IMR-90 (cell line): Measurements from ENCODE around the gene SLC30A1. TPM values are rescaled to one million over a fixed set of nuclear protein-coding genes. Genes with fewer than 3 reads are reported as not detected.
A peak's percentile ranks its signal among the peaks of the same experiment; 100 is the strongest.

Source experiments
- ATAC-seq: fragments of 200-7000 bp; cut with Tn5 transposase; 2 replicates; pipeline ENCODE4 v1.9.1; 2020; ENCODE audit warnings: low read depth, mild to moderate bottlenecking, moderate library complexity
- BruUV-seq: library from RNA; stranded (reverse); fragments of 400-500 nt; replicated peaks from 2 replicates; lab custom pipeline; 2021; lab: Mats Ljungman, UMichigan
- CTCF ChIA-PET: fragments of 300-600 bp; formaldehyde crosslinking; extraction: SDS; loops from one replicate; lab custom pipeline; 2021; ENCODE audit warnings: antibody characterized with exemption; lab: Yijun Ruan, JAX
- POLR2A ChIA-PET: fragments of 300-600 bp; sonication (Branson Sonifier 250); formaldehyde crosslinking; loops from one replicate; lab custom pipeline; 2022; ENCODE audit warnings: antibody characterized with exemption; ENCODE audit not compliant: unreplicated experiment; lab: Charles Lee
- DNase-seq: peaks from one replicate; pipeline ENCODE4 v3.0.0; 2013
- H2AFZ ChIP-seq: replicated peaks from 2 replicates; pipeline ENCODE3; 2013; ENCODE audit warnings: low read length, mild to moderate bottlenecking; ENCODE audit not compliant: poor library complexity
- H2AK5ac ChIP-seq: 2 replicates; pipeline ENCODE4 v1.6.1; 2013; ENCODE audit warnings: low read depth, low read length, inconsistent platforms
- H2AK9ac ChIP-seq: replicated peaks from 2 replicates; pipeline ENCODE3; 2013; ENCODE audit warnings: mild to moderate bottlenecking, low read depth, low read length, moderate library complexity; ENCODE audit not compliant: poor library complexity
- H2BK120ac ChIP-seq: 2 replicates; pipeline ENCODE4 v1.6.1; 2013; ENCODE audit warnings: low read depth, low read length, inconsistent platforms
- H2BK15ac ChIP-seq: 3 replicates; pipeline ENCODE4 v1.6.1; 2013; ENCODE audit warnings: low read depth, low read length, inconsistent platforms
- H2BK20ac ChIP-seq: 2 replicates; pipeline ENCODE4 v1.6.1; 2013; ENCODE audit warnings: low read depth, mild to moderate bottlenecking, inconsistent platforms, low read length, moderate library complexity
- H2BK5ac ChIP-seq: 2 replicates; pipeline ENCODE4 v1.6.1; 2013; ENCODE audit warnings: mild to moderate bottlenecking, low read depth, low read length, inconsistent platforms; ENCODE audit not compliant: poor library complexity, severe bottlenecking
- H3K14ac ChIP-seq: replicated peaks from 2 replicates; pipeline ENCODE4 v1.6.1; 2013; ENCODE audit warnings: low read depth, low read length, inconsistent platforms
- H3K18ac ChIP-seq: 2 replicates; pipeline ENCODE4 v1.6.1; 2013; ENCODE audit warnings: low read depth, low read length, control low read depth
- H3K23ac ChIP-seq: 2 replicates; pipeline ENCODE4 v1.6.1; 2013; ENCODE audit warnings: low read depth, low read length, inconsistent platforms
- H3K27ac ChIP-seq: 2 replicates; pipeline ENCODE4 v1.5.1; 2013; ENCODE audit warnings: mild to moderate bottlenecking, control low read depth, low read length; ENCODE audit not compliant: insufficient read depth
- H3K27me3 ChIP-seq: 2 replicates; pipeline ENCODE4 v1.6.1; 2013; ENCODE audit warnings: low read length; ENCODE audit not compliant: control insufficient read depth, insufficient read depth
- H3K36me3 ChIP-seq: 2 replicates; pipeline ENCODE4 v1.6.1; 2013; ENCODE audit warnings: low read length, mixed read lengths; ENCODE audit not compliant: control insufficient read depth, insufficient read depth
- H3K4ac ChIP-seq: 2 replicates; pipeline ENCODE4 v1.6.1; 2013; ENCODE audit warnings: low read depth, low read length, inconsistent platforms
- H3K4me1 ChIP-seq: 2 replicates; pipeline ENCODE4 v1.6.1; 2013; ENCODE audit warnings: low read length, mixed read lengths; ENCODE audit not compliant: control insufficient read depth, insufficient read depth
- H3K4me2 ChIP-seq: 2 replicates; pipeline ENCODE4 v1.6.1; 2013; ENCODE audit warnings: low read depth, mild to moderate bottlenecking, control low read depth, low read length, moderate library complexity
- H3K4me3 ChIP-seq: 2 replicates; pipeline ENCODE4 v1.5.1; 2013; ENCODE audit warnings: low read depth, mild to moderate bottlenecking, control low read depth, low read length, moderate library complexity; ENCODE audit not compliant: insufficient read depth
- H3K56ac ChIP-seq: 2 replicates; pipeline ENCODE4 v1.6.1; 2013; ENCODE audit warnings: low read length, inconsistent platforms; ENCODE audit not compliant: insufficient read depth; ENCODE audit errors: extremely low read depth
- H3K79me1 ChIP-seq, 2 experiments: 2 replicates each; pipeline ENCODE4 v1.6.1; 2013; ENCODE audit warnings: low read length in 2 of 2, inconsistent platforms in 1 of 2, low read depth in 1 of 2
- H3K9ac ChIP-seq: 2 replicates; pipeline ENCODE4 v1.6.1; 2013; ENCODE audit warnings: low read depth, low read length, control low read depth
- H3K9me1 ChIP-seq: 2 replicates; pipeline ENCODE4 v1.6.1; 2013; ENCODE audit warnings: low read length, inconsistent platforms; ENCODE audit not compliant: insufficient read depth
- H3K9me3 ChIP-seq: 2 replicates; pipeline ENCODE4 v1.6.1; 2013; ENCODE audit warnings: low read length; ENCODE audit not compliant: control insufficient read depth, insufficient read depth
- H4K20me1 ChIP-seq: 2 replicates; pipeline ENCODE4 v1.6.1; 2013; ENCODE audit warnings: low read length, inconsistent platforms; ENCODE audit not compliant: insufficient read depth
- H4K5ac ChIP-seq: 2 replicates; pipeline ENCODE4 v1.6.1; 2013; ENCODE audit warnings: mild to moderate bottlenecking, low read depth, low read length, control low read depth
- H4K8ac ChIP-seq, 2 experiments: 2 replicates each; pipeline ENCODE4 v1.6.1; 2013; ENCODE audit warnings: low read depth in 2 of 2, low read length in 2 of 2, control low read depth in 1 of 2, inconsistent platforms in 1 of 2
- H4K91ac ChIP-seq: 2 replicates; pipeline ENCODE4 v1.6.1; 2013; ENCODE audit warnings: low read depth, low read length, inconsistent platforms; ENCODE audit not compliant: insufficient read depth
- BHLHE40 ChIP-seq: fragments of 150-350 bp; IDR thresholded peaks from 2 replicates; pipeline ENCODE4 v1.6.1; 2016; ENCODE audit warnings: mild to moderate bottlenecking, low read depth, low read length
- CEBPB ChIP-seq: IDR thresholded peaks from 2 replicates; pipeline ENCODE4 v1.6.1; 2012; ENCODE audit warnings: low read depth, low read length, improper control_type of control experiment
- CHD1 ChIP-seq: IDR thresholded peaks from 2 replicates; pipeline ENCODE4 v1.6.1; 2012; ENCODE audit warnings: low read depth, low read length, improper control_type of control experiment
- FOS ChIP-seq: fragments of 150-350 bp; IDR thresholded peaks from 2 replicates; pipeline ENCODE4 v1.6.1; 2016; ENCODE audit warnings: low read depth, low read length
- MAFK ChIP-seq: IDR thresholded peaks from 2 replicates; pipeline ENCODE4 v1.6.1; 2012; ENCODE audit warnings: low read depth, low read length, improper control_type of control experiment
- MAZ ChIP-seq: IDR thresholded peaks from 2 replicates; pipeline ENCODE4 v1.6.1; 2012; ENCODE audit warnings: low read depth, mild to moderate bottlenecking, low read length, improper control_type of control experiment, moderate library complexity, borderline replicate concordance
- MXI1 ChIP-seq: IDR thresholded peaks from 2 replicates; pipeline ENCODE4 v1.6.1; 2012; ENCODE audit warnings: low read depth, mild to moderate bottlenecking, low read length, moderate library complexity, borderline replicate concordance
- NFE2L2 ChIP-seq: fragments of 150-350 bp; IDR thresholded peaks from 2 replicates; pipeline ENCODE4 v1.6.1; 2016; ENCODE audit warnings: low read depth, mild to moderate bottlenecking, low read length
- POLR2A ChIP-seq: IDR thresholded peaks from 2 replicates; pipeline ENCODE4 v1.6.1; 2012; ENCODE audit warnings: mild to moderate bottlenecking, low read depth, low read length
- RAD21 ChIP-seq: IDR thresholded peaks from 2 replicates; pipeline ENCODE4 v1.6.1; 2012; ENCODE audit warnings: low read length, improper control_type of control experiment
- RCOR1 ChIP-seq: IDR thresholded peaks from 2 replicates; pipeline ENCODE4 v1.6.1; 2012; ENCODE audit warnings: mild to moderate bottlenecking, low read length, improper control_type of control experiment; ENCODE audit not compliant: insufficient replicate concordance
- RFX5 ChIP-seq: IDR thresholded peaks from 2 replicates; pipeline ENCODE4 v1.8.0; 2012; ENCODE audit warnings: low read depth, mild to moderate bottlenecking, low read length, moderate library complexity
- SMC3 ChIP-seq: fragments of 150-350 bp; IDR thresholded peaks from 2 replicates; pipeline ENCODE4 v1.6.1; 2016; ENCODE audit warnings: low read depth, mild to moderate bottlenecking, antibody characterized with exemption, low read length, moderate library complexity
- WGBS, 2 experiments: methylation state at CpG; one replicate each; pipeline versions ENCODE4 v1.1.5 to v1.1.7; 2013; ENCODE audit warnings: missing lambda C conversion rate in 2 of 2; ENCODE audit not compliant: insufficient read length in 1 of 2; ENCODE audit errors: extremely low coverage in 2 of 2; 5-methylcytosine and 5-hydroxymethylcytosine counted together
- dilution Hi-C: fragments of 300-500 bp; cut with HindIII; formaldehyde crosslinking; loops from one replicate; pipeline ENCODE4 v1.14.3; 2018; ENCODE audit warnings: low sequenced_read_pairs; ENCODE audit not compliant: unreplicated experiment
- in situ Hi-C: fragments of 300-500 bp; cut with MboI; formaldehyde crosslinking; loops from 3 replicates; pipeline ENCODE4 v1.14.3; 2019; ENCODE audit warnings: low sequenced_read_pairs, inconsistent platforms, mixed read lengths
- intact Hi-C: fragments of 100-400 bp; cut with micrococcal nuclease; formaldehyde crosslinking; loops from 2 replicates; pipeline ENCODE4 v1.10.0; 2022
- polyA plus RNA-seq, 3 experiments: library from polyadenylated mRNA; depleted of rRNA; stranded (reverse); fragments of >200 nt; gene quantifications; 2 replicates each; pipeline ENCODE4 v1.2.3, GENCODE V29; 2012; ENCODE audit warnings: low replicate concordance in 1 of 3
- total RNA-seq: library from RNA; depleted of rRNA; stranded (reverse); fragments of >200 nt; gene quantifications from 2 replicates; pipeline ENCODE4 v1.2.3, GENCODE V29; 2012
- TF ChIP-seq, protein P1 (sequence below): conservative IDR thresholded peaks from 2 replicates; pipeline ENCODE4 v1.5.1; 2012; ENCODE audit warnings: mild to moderate bottlenecking, low read depth, low read length, improper control_type of control experiment
- TF ChIP-seq, protein P2 (sequence below): fragments of 150-350 bp; IDR thresholded peaks from 2 replicates; pipeline ENCODE4 v1.6.1; 2016; ENCODE audit warnings: low read depth, mild to moderate bottlenecking, low read length, moderate library complexity, borderline replicate concordance
- TF ChIP-seq, protein P3 (sequence below): fragments of 150-350 bp; IDR thresholded peaks from 2 replicates; pipeline ENCODE4 v1.6.1; 2017; ENCODE audit warnings: mild to moderate bottlenecking, antibody characterized with exemption, low read length, low read depth

SLC30A1 gene
- total and polyA plus RNA-seq, 2 of the 4 experiments (the other 2 are of a cell fraction): 5.4 to 8.4 TPM

DNA sequence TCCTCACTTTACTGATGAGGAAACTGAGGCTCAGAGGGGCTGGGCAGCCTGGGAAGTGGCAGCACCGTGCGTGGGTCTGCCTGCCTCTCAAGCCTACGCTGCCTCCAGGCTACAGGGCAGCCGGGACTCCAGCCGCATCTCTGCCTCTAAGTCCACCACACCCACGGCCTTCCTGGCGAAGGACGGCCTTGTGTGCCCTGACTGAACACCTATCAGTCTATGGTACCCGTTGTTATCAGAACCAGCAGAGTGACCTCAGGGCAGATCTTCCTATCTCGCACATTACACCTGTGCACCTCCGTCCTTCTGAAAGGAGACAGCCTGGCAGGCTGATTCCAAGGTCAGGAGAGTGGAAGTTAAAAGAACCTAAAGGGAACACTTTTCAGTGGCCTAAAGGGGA, 35.7 kb upstream of the SLC30A1 start:
- H2AFZ ChIP-seq: peak overlapping the region; percentile 32
- intact Hi-C loops (no loop called here), in situ Hi-C loops (no loop called here), dilution Hi-C loops (no loop called here)
- no peaks in the 10 kb centered on the region for H3K36me3 ChIP-seq
- no peak for DNase-seq
- H3K4me1 ChIP-seq: peaks cover 6% of the 10 kb centered on the region
- POLR2A ChIA-PET: no interaction called here
- no peak overlapping the region for H3K9ac ChIP-seq
- TF ChIP-seq POLR2A (no peak), RCOR1 (no peak), RFX5 (no peak), FOS (no peak), RAD21 (no peak), SMC3 (no peak), MXI1 (no peak), CEBPB (no peak), MAFK (no peak), NFE2L2 (no peak), MAZ (no peak), BHLHE40 (no peak), CHD1 (no peak)
- TF ChIP-seq, protein P1, sequence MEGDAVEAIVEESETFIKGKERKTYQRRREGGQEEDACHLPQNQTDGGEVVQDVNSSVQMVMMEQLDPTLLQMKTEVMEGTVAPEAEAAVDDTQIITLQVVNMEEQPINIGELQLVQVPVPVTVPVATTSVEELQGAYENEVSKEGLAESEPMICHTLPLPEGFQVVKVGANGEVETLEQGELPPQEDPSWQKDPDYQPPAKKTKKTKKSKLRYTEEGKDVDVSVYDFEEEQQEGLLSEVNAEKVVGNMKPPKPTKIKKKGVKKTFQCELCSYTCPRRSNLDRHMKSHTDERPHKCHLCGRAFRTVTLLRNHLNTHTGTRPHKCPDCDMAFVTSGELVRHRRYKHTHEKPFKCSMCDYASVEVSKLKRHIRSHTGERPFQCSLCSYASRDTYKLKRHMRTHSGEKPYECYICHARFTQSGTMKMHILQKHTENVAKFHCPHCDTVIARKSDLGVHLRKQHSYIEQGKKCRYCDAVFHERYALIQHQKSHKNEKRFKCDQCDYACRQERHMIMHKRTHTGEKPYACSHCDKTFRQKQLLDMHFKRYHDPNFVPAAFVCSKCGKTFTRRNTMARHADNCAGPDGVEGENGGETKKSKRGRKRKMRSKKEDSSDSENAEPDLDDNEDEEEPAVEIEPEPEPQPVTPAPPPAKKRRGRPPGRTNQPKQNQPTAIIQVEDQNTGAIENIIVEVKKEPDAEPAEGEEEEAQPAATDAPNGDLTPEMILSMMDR: no peak
- TF ChIP-seq, protein P2, sequence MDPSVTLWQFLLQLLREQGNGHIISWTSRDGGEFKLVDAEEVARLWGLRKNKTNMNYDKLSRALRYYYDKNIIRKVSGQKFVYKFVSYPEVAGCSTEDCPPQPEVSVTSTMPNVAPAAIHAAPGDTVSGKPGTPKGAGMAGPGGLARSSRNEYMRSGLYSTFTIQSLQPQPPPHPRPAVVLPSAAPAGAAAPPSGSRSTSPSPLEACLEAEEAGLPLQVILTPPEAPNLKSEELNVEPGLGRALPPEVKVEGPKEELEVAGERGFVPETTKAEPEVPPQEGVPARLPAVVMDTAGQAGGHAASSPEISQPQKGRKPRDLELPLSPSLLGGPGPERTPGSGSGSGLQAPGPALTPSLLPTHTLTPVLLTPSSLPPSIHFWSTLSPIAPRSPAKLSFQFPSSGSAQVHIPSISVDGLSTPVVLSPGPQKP: no peak
- TF ChIP-seq, protein P3, sequence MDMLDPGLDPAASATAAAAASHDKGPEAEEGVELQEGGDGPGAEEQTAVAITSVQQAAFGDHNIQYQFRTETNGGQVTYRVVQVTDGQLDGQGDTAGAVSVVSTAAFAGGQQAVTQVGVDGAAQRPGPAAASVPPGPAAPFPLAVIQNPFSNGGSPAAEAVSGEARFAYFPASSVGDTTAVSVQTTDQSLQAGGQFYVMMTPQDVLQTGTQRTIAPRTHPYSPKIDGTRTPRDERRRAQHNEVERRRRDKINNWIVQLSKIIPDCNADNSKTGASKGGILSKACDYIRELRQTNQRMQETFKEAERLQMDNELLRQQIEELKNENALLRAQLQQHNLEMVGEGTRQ: no peak
- H2BK15ac ChIP-seq: peak overlapping the region; percentile 78; the same call in 2 of the 3 replicates
- peak overlapping the region; percentile 91 for H2AK5ac ChIP-seq
- H4K20me1 ChIP-seq: no peaks in the 10 kb centered on the region
- WGBS, 2 experiments: 97% methylated on average over 5 of the region's 11 CpGs; no CpG with 5 or more reads in 1 of the 2 experiments
- peaks cover 10% of the 10 kb centered on the region for H3K9me1 ChIP-seq
- no peak overlapping the region for H3K23ac ChIP-seq
- no TSS peak for BruUV-seq
- H4K91ac ChIP-seq: peak overlapping the region; percentile 49
- no peak overlapping the region for H3K56ac ChIP-seq
- no peak overlapping the region for H3K14ac ChIP-seq
- no peak overlapping the region for H4K5ac ChIP-seq
- no peak overlapping the region for H3K27ac ChIP-seq
- no peaks in the 10 kb centered on the region for H3K79me1 ChIP-seq
- H3K9me3 ChIP-seq: no peaks in the 10 kb centered on the region
- H2BK20ac ChIP-seq: peak overlapping the region; percentile 68; the same call in 1 of the 2 replicates
- H3K4me3 ChIP-seq: no peak overlapping the region
- no peak overlapping the region for H3K18ac ChIP-seq
- peak overlapping the region; percentile 40; the same call in 1 of the 2 replicates for H3K4ac ChIP-seq
- H2AK9ac ChIP-seq: peak overlapping the region; percentile 70
- CTCF ChIA-PET: no interaction called here
- H2BK120ac ChIP-seq: no peak overlapping the region
- H3K27me3 ChIP-seq: no peaks in the 10 kb centered on the region
- H4K8ac ChIP-seq: peak overlapping the region in 1 of 2 experiments; percentile 12; a peak in 1 of 4 replicates
- H2BK5ac ChIP-seq: no peak overlapping the region
- H3K4me2 ChIP-seq: no peak overlapping the region
- no peak for ATAC-seq
